Activated CD4-positive, alpha-beta T cell treated with anti-CD3 and anti-CD28 coated beads, Interleukin-2, Interleukin-6, amounts not matched to agents 100 ng/mL and 50 ng/mL, durations not matched to agents 16 hours and 8 hours (primary cell): ENCODE results near the gene DHX15.

Experiments
- DNase-seq: peaks from one replicate; pipeline ENCODE4 v3.0.0-alpha.2; 2020

The DHX15 gene

GRCh38 chr4:24584211-24584850 is at the start of gene DHX15:
DHX15 (minus strand) TSS chr4:24584554; CDS start chr4:24584393, 161 bp downstream.
- peak; percentile 96 for DNase-seq

- no peak for DNase-seq
Measured at GRCh38 chr4:24632011-24632410, 47.7 kb upstream of the DHX15 start.

GRCh38 chr4:24630937-24631336 is 46.6 kb upstream of the DHX15 start:
- no peak for DNase-seq

GRCh38 chr4:24625091-24625490 is 40.7 kb upstream of the DHX15 start:
- DNase-seq = no peak

- DNase-seq = no peak
Measured at GRCh38 chr4:24624381-24624780, 40.0 kb upstream of the DHX15 start.

- DNase-seq = no peak
Measured at GRCh38 chr4:24622146-24622834, 37.9 kb upstream of the DHX15 start.

- no peak for DNase-seq
Measured at GRCh38 chr4:24615977-24616376, 31.6 kb upstream of the DHX15 start.

- peak; percentile 46 for DNase-seq
Measured at GRCh38 chr4:24614881-24615280, 30.5 kb upstream of the DHX15 start.

- DNase-seq = no peak
Measured at GRCh38 chr4:24613502-24613901, 29.1 kb upstream of the DHX15 start.

GRCh38 chr4:24611575-24611974 is 27.2 kb upstream of the DHX15 start:
- no peak for DNase-seq

- DNase-seq = no peak
Measured at GRCh38 chr4:24607334-24607733, 23.0 kb upstream of the DHX15 start.

GRCh38 chr4:24605216-24605615 is 20.9 kb upstream of the DHX15 start:
- no peak for DNase-seq

- DNase-seq = no peak
Measured at GRCh38 chr4:24604558-24605214, 20.3 kb upstream of the DHX15 start.

- DNase-seq = no peak
Measured at GRCh38 chr4:24603343-24603742, 19.0 kb upstream of the DHX15 start.

GRCh38 chr4:24601121-24601520 is 16.8 kb upstream of the DHX15 start:
- DNase-seq = no peak

- no peak for DNase-seq
Measured at GRCh38 chr4:24599275-24599674, 14.9 kb upstream of the DHX15 start.

- DNase-seq = no peak
Measured at GRCh38 chr4:24598025-24598424, 13.7 kb upstream of the DHX15 start.

GRCh38 chr4:24595659-24596058 is 11.3 kb upstream of the DHX15 start:
- DNase-seq = no peak

GRCh38 chr4:24594887-24595286 is 10.5 kb upstream of the DHX15 start:
- DNase-seq = no peak

- peak; percentile 63 for DNase-seq
Measured at GRCh38 chr4:24589448-24589847, 5.1 kb upstream of the DHX15 start.

GRCh38 chr4:24588216-24588954 is 4.0 kb upstream of the DHX15 start:
- DNase-seq = no peak

- DNase-seq = peak; percentile 66
Measured at GRCh38 chr4:24583451-24584210, 723 bp downstream of the DHX15 start.
